Uterus (tissue), 2 donors: ENCODE results near the gene TMSB4X.

Experiments
- POLR2A ChIP-seq, 2 donors: fragments of 450-650 bp; IDR thresholded peaks; one replicate each; pipeline ENCODE4 v1.6.1; 2016; ENCODE audit warnings: antibody characterized with exemption in 2 of 2, mild to moderate bottlenecking in 1 of 2, moderate library complexity in 1 of 2
- TF ChIP-seq, protein P1 (sequence below), 4 experiments: fragments of 200-600 bp in 2 of 4; fragments of 450-650 bp in 2 of 4; sonication (generic) in 2 of 4; IDR thresholded peaks; one replicate each; pipeline ENCODE4 v1.5.1; 2016 to 2019; ENCODE audit warnings: antibody characterized with exemption in 4 of 4, mild to moderate bottlenecking in 2 of 4, moderate library complexity in 1 of 4

DNA sequence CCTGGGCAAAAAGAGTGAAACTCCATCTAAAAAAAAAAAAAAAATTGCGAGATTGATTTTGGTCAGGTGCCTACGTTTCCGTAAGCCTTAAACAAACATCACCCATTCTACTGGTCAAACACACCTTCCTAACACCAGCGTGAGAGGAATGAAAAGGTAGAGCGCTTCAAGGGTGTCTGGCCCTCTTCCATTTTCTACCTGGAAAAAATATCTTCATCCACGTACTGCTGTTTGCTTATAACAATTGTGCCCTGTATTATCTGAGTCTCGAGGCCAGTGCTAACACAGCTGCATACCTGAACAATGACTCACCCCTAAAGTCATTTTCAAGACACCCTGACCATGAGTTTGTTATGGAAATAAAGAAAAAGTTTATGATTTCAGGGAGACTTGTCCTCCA, 13.9 kb downstream of the TMSB4X start:
- TF ChIP-seq, protein P1, sequence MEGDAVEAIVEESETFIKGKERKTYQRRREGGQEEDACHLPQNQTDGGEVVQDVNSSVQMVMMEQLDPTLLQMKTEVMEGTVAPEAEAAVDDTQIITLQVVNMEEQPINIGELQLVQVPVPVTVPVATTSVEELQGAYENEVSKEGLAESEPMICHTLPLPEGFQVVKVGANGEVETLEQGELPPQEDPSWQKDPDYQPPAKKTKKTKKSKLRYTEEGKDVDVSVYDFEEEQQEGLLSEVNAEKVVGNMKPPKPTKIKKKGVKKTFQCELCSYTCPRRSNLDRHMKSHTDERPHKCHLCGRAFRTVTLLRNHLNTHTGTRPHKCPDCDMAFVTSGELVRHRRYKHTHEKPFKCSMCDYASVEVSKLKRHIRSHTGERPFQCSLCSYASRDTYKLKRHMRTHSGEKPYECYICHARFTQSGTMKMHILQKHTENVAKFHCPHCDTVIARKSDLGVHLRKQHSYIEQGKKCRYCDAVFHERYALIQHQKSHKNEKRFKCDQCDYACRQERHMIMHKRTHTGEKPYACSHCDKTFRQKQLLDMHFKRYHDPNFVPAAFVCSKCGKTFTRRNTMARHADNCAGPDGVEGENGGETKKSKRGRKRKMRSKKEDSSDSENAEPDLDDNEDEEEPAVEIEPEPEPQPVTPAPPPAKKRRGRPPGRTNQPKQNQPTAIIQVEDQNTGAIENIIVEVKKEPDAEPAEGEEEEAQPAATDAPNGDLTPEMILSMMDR (IDR thresholded peaks at IDR 0.05), result no peak
- TF ChIP-seq POLR2A (IDR thresholded peaks at IDR 0.05), result no peak
